ENCODE data around the gene GCSAML.

DNA sequence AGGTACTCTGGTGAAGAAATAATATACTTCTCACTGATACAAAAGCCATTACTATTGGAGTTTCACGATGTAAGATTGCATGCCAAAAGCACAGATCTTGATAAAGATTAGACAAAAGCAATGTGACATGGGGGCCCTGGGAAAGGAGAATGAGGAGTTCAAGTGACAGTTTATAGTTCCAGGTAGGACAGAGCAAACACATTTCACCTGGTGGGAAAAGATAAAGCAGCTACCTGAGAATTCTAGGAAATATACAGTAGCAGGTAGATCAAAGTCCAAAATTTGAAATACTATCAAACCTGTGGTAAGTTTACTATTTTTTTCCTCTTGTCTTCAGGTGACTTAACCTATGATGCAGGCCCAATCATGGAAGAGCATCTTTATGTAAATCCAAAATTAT lies 64.5 kb downstream of the GCSAML start:
- no peak for TF ChIP-seq EP300 (IDR thresholded peaks at IDR 0.05; ENCODE audit: low read depth)
- TF ChIP-seq, protein P1, sequence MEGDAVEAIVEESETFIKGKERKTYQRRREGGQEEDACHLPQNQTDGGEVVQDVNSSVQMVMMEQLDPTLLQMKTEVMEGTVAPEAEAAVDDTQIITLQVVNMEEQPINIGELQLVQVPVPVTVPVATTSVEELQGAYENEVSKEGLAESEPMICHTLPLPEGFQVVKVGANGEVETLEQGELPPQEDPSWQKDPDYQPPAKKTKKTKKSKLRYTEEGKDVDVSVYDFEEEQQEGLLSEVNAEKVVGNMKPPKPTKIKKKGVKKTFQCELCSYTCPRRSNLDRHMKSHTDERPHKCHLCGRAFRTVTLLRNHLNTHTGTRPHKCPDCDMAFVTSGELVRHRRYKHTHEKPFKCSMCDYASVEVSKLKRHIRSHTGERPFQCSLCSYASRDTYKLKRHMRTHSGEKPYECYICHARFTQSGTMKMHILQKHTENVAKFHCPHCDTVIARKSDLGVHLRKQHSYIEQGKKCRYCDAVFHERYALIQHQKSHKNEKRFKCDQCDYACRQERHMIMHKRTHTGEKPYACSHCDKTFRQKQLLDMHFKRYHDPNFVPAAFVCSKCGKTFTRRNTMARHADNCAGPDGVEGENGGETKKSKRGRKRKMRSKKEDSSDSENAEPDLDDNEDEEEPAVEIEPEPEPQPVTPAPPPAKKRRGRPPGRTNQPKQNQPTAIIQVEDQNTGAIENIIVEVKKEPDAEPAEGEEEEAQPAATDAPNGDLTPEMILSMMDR (IDR thresholded peaks at IDR 0.05), result no peak
- TF ChIP-seq POLR2AphosphoS5 (IDR thresholded peaks at IDR 0.05), result no peak
- no peak for TF ChIP-seq POLR2A (IDR thresholded peaks at IDR 0.05)
